ACHN (cell line): ENCODE data around the gene CD180.

ENCODE experiments used
- DNase-seq: peaks from one replicate; pipeline ENCODE4 v3.0.0-alpha.2; 2015
- in situ Hi-C: cut with HindIII; loops from 2 replicates; pipeline ENCODE4 v1.10.0; 2017; ENCODE audit warnings: low sequenced_read_pairs, low pct_ligation_motif_present, low pct_unique_long_range_greater_than_20kb

The CD180 gene

DNA sequence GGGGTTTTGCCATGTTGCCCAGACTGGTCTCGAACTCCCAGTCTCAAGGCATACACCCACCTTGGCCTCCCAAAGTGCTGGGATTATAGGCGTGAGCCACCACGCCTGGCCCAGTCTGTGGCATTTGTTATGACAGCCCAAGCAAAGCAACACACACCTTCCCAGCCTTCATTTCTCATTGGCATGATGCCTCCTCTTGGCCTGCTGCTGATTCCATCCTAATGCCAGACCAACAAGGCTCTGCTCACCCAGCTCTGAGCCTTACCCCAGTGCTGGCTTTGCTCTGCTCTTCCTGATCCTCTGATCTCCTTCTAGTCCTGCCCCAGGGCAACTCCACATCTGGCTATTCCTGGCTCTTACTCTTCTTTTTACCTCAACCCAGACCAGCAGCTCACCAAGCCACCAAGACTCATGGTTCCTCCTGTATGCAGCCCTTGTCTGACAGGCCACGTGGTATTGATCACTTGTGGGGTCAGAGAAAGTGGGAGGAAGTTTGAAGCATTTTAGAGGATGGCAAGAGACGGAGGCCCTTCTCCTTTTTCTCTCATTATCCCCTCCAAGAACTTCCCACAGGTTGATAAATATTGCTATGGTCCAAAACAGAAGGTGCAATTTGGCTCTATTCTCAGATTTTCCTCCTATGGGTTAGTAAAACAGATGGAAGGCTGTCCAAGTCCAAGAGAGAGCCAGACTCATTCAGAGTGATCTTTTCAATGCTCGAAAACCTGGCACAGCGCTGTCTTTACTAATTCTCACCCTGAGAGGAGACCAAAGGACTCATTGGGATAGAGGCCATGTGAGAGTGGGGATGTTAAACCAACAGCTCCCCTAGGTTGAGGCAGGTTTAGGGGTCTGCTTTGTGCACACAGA, 958 bp downstream of the CD180 start:
- in situ Hi-C loops, result loop anchor here (25.0 kb wide), 1 partner anchor 383 kb away; no protein-coding TSS in a partner anchor
- no peak for DNase-seq

DNA sequence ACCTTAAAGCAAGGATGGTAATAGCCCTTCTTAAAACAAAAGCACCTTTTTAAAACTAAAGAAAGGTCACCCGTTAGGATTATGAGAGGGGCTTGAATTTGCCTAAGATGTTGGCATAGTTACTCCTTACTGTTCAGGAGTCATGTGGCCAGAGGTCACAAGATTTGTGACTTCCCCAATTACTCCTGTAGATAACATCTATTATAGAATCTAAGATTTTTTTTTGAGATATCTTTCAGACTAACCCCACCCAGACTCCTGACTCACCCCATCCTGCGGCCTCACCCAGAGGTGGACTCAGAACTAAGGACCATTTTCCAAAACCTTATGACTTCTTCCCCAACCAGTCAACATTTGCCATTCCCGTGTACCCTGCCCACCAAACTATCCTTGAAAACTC, 2.4 kb downstream of the CD180 start:
- DNase-seq, result no peak
- in situ Hi-C loops, result loop anchor here (25.0 kb wide), 1 partner anchor 382 kb away; no protein-coding TSS in a partner anchor

- in situ Hi-C loops, result loop anchor here (25.0 kb wide), 1 partner anchor 381 kb away; no protein-coding TSS in a partner anchor
- DNase-seq, result no peak
These were observed 3.2 kb downstream of the CD180 start for GRCh38 chr5:67193439-67193807.

GRCh38 chr5:67192719-67193438, 3.7 kb downstream of the CD180 start:
- DNase-seq, result no peak
- in situ Hi-C loops, result loop anchor here (25.0 kb wide), 1 partner anchor 381 kb away; no protein-coding TSS in a partner anchor

DNA sequence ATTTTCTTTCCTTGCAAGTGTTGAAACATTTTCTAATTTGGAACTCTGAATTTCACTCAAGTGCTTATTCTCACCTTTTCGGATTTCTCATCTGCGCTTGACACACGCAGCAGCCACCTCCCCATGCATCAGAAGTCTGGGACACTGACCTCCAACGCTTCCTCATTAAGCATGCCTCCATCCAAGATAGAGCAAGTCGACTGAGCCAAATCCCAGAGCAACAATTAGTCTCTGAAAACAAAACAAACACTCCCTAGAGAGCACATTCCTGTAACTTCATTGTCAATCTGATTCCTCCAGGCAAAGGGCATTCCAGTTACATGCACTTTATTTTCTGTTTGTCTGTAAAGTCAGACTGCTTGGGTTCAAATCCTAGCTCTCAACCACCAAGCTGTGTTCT, 5.7 kb downstream of the CD180 start:
- in situ Hi-C loops, result loop anchor here (25.0 kb wide), 1 partner anchor 379 kb away; no protein-coding TSS in a partner anchor
- DNase-seq, result no peak

- in situ Hi-C loops, result loop anchor here (25.0 kb wide), 1 partner anchor 378 kb away; no protein-coding TSS in a partner anchor
- no peak for DNase-seq
These were observed 6.2 kb downstream of the CD180 start for GRCh38 chr5:67190410-67190809.

DNA sequence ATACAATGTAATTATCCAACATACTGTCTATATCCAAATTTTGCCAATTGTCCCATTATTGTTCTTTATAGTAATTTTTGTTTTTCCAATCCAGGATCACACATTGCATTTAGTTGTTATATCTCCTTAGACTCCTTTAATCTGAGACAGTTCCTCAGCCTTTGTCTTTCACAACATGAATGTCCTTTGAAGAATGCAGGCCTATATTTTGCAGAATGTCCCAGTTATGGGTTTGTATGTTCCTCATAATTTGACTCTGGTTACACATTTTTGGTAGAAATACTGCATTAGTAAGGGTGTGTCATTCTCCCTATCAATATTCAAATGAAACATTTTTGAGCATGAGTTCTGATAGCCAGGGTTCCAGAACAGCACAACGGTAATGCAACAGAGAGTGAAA, 6.7 kb downstream of the CD180 start:
- in situ Hi-C loops, result loop anchor here (25.0 kb wide), 1 partner anchor 378 kb away; no protein-coding TSS in a partner anchor
- no peak for DNase-seq

GRCh38 chr5:67189079-67189354, 7.6 kb downstream of the CD180 start:
- in situ Hi-C loops, result loop anchor here (25.0 kb wide), 1 partner anchor 377 kb away; no protein-coding TSS in a partner anchor
- DNase-seq, result no peak

DNA sequence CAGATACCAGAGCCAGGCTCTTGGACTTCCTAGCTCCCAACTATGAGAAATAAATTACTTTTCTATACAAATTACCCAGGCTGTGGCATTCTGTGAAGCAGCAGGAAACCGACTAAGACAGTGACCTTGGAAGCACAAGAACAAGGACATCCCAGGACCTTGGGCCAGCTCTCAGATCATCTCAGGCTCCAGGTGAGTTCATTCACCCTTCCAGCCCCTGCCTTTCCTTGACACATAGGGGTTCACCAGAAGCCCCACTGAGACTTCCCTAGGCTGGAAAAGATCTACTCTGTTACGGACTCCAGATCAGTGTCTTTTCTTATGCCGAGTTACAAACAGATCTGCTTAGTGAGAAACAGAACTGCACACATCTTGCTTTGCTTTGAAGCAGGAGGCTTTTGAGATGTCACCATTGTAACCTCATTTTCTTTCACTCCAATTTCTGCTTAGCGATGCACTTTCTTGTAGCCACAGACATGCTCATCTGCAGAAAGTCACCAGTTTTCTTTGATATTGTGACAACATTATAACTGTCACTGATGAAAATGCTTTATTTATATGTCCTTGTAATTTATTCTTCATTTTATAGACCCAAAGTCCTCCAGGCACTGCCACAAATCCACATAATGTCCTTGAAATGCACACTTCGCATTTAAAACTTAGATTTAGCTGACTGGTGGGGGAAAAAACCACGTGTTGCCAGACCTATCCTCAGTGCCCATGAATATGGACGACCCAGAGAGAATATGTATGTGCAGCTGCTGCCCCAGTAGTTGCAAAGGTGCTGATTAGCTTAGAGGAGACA, 8.1 kb downstream of the CD180 start:
- in situ Hi-C loops, result loop anchor here (25.0 kb wide), 1 partner anchor 376 kb away; no protein-coding TSS in a partner anchor
- no peak for DNase-seq

- DNase-seq, result no peak
These were observed 9.4 kb downstream of the CD180 start for GRCh38 chr5:67187006-67187715.

DNA sequence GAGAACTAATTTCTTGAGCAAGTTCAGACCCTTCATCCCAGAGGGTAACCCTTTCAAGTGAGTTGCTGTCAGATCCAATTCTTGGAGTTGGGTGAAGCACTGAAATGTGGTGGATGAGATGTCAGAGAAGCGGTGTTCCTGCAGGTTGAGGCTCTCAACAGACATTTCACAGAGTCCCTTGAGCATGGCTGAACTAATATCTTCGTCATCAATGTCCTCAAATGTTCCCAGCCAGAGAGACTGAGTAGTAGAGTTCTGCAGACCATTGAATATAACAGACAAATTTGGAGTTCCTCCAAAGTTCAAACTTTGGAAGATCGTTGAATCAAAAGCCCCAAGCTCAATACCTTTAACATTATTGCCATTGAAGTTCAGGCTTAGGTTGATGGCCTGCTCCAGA, 12.7 kb downstream of the CD180 start:
- in situ Hi-C loops, result loop anchor here (25.0 kb wide), 1 partner anchor 372 kb away; no protein-coding TSS in a partner anchor
- no peak for DNase-seq

More at GRCh38 chr5:67187006-67187715, 9.4 kb downstream of the CD180 start:
- in situ Hi-C loops, result loop anchor here (25.0 kb wide), 1 partner anchor 375 kb away; no protein-coding TSS in a partner anchor

DNA sequence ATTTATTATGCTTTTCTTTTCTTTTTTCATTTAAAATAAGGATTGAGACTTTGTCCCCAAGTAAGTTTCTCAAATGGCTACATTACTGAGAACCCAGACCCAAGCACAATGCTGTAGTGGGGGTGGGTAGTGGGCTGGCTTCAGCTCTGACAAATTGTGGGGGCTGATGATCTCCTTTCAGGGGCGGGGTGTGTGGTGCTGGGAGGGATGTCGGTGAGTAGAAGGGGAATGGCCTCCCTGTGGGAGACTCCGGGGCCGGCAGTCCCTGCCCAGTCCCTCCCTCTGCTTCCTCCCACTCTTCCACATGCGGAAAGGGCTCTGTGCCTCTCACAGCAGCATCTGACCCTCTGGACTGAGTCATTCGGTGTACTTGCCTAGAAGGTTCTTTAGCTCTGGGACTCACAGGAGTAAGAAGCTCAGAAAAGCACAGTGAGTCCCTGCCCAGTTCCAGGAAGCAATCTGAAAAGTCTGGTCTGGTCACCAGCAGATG, 14.3 kb downstream of the CD180 start:
- in situ Hi-C loops, result loop anchor here (25.0 kb wide), 1 partner anchor 370 kb away; no protein-coding TSS in a partner anchor
- no peak for DNase-seq

DNA sequence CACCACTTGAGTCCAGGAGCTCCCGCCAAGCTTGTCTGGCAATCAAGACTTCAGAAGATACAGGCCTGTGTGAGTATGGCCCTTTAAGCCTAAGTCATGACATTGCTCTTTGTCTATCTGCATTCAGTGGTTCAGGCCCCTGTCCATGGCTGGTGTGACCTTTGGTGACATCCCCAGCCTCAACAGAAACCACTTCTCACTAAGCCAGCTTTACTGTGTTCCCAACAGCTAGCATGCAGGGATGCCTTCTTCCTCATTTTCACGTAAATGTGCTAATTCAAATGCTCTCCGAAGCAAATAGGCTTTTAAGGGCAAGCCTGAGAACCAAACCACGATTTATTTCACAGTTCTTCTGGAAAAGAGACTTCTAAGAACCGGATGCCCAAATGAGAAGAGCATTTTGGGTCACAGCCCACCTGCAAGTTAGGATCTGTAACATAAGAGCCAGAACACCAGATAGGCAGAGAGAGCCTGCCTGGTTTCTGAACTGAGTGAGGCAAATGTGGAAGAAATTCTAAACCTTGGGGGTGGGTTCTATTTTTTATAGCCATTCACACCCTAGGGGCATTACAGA, 14.9 kb downstream of the CD180 start:
- in situ Hi-C loops, result loop anchor here (25.0 kb wide), 1 partner anchor 369 kb away; no protein-coding TSS in a partner anchor

GRCh38 chr5:67179697-67180361, 16.8 kb downstream of the CD180 start:
- in situ Hi-C loops, result loop anchor here (25.0 kb wide), 1 partner anchor 368 kb away; no protein-coding TSS in a partner anchor
- DNase-seq, result no peak

More for the DNA sequence above, 14.9 kb downstream of the CD180 start:
- no peak for DNase-seq

- no peak for DNase-seq
- in situ Hi-C loops, result loop anchor here (25.0 kb wide), 1 partner anchor 367 kb away; no protein-coding TSS in a partner anchor
These were observed 17.6 kb downstream of the CD180 start for GRCh38 chr5:67178966-67179365.

DNA sequence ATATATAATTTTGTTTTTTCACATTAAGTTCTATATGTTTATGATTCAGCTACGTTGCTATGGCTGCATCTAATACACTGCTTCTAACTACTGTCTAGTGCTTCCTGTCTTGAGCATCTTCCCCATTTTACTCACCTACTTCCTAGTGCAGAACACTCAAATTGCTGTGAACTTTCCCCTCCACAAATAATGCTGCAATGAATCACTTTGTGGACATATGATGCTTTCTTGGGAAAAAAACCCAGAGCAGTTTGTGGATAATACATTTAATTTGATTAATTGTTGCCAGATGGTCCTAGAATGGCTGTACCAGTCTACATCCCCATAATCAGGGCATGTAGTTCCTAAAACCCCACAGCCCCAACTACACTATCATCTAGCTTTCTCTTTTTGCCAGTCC, 18.5 kb downstream of the CD180 start:
- no peak for DNase-seq

DNA sequence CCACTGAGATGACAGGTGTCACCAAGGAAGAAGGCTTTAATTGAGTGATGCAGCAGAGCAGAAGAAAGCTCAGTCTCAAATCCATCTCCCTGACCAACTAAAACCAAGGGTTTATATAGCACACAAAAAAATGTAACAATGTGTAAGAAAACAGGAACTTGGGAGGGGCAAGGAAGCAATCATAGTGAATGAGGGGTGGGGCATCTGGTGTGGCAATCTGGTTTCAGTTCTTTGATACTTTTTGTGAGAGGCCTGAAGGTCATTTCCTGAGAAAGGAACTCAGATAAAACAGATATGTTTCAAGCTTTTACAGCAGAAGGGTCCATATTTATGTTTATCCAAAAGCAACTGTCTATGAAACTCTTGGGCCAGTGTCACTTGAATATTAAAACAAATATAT, 19.7 kb downstream of the CD180 start:
- in situ Hi-C loops, result loop anchor here (25.0 kb wide), 1 partner anchor 365 kb away; no protein-coding TSS in a partner anchor
- DNase-seq, result no peak

More for the DNA sequence above, 18.5 kb downstream of the CD180 start:
- in situ Hi-C loops, result loop anchor here (25.0 kb wide), 1 partner anchor 366 kb away; no protein-coding TSS in a partner anchor
